Measurements from ENCODE around the gene TAF4.
"Not testable (repeated sequence)": the region's sequence is repeated elsewhere in the genome, so short reads cannot be mapped to it uniquely, and the experiment has no call there.

TAF4 gene

DNA sequence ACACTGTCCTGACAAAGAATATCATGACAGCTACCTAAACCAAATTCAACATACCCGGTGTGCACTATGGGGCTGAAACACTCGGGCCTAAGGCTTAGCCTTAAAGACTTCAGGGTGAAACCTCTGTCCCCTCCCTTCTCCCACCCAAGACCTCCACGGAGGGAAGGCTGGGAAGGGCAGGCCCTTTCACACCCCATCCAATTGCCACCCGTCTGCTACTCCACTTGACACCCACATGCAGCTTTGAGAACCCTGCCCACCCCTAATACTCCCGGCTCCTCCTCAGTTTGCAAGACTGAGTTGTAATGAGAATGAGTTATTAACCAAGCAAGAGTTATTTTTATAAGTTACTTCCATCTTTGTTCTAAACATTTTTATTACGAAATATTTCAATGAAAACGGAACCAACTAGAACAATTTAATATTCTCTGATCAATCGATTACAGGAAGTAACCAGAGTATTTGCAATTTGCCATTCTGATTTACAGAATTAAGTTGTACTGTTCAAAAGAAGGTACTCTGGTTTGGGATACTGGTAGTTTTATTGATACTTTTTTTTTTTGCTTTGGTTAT is 3.7 kb downstream of the TAF4 start:
- Histone ChIP-seq H3K4me3 (ENCODE audit: low read length) (no peak overlapping the region), H3K36me3 (ENCODE audit: control insufficient read depth, insufficient read depth, low read length) (no peaks in the 10 kb centered on the region), H3K27me3 (ENCODE audit: control insufficient read depth, insufficient read depth, low read length) (no peaks in the 10 kb centered on the region), H3K4me1 (ENCODE audit: control insufficient read depth, insufficient read depth, low read length) (peaks cover 23% of the 10 kb centered on the region), H3K9me3 (ENCODE audit: control insufficient read depth, low read length) (no peaks in the 10 kb centered on the region), H3K9ac (ENCODE audit: low read length) (no peak overlapping the region)

DNA sequence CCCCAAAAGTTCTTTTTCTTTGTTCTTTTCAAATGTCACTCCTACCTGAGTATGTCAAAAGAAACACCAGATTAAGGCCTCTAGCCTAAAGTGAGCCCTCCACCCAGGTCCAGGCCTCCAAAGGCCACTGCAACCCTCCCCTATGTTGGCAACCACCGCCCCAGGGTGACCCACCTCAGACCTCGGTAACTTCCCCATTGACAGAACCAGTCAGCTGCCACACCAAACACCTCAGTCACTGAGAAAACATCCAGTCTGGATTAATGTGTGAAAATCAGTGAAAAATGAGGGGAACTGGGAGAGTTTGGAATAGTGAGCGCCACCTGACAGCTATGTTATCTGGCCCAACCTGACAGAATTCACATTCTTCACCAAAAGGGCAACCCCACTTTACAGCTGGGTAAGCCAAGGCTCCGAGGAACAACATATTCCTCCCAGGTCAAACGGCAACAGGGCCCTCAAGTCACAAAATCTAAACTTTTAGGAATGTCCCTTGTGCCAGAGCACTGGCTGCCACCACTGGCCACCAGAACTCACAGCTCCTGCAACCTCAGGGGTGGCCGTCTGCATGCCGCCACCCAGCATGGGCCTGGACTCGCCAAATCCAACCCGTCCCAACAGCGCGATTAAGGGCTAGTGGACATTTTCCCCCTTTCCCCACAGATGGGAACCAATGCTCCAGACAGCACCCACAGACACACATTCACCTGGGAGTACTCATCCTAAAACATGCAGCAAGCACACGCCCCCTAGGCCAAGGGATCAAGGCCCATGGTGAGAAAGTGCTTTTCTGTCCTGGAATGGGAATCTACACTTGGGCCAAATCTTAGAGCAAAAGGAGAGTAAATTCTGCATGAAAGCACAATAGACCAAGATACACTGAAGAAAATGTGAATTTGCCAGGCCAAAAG is 4.8 kb downstream of the TAF4 start:
- H3K4me3 ChIP-seq (ENCODE audit: low read length), result no peak overlapping the region
- no peaks in the 10 kb centered on the region for H3K27me3 ChIP-seq (ENCODE audit: control insufficient read depth, insufficient read depth, low read length)
- H3K9me3 ChIP-seq (ENCODE audit: control insufficient read depth, low read length), result no peaks in the 10 kb centered on the region
- H3K4me1 ChIP-seq (ENCODE audit: control insufficient read depth, insufficient read depth, low read length), result peaks cover 20% of the 10 kb centered on the region
- no peak overlapping the region for H3K9ac ChIP-seq (ENCODE audit: low read length)
- H3K36me3 ChIP-seq (ENCODE audit: control insufficient read depth, insufficient read depth, low read length), result no peaks in the 10 kb centered on the region

DNA sequence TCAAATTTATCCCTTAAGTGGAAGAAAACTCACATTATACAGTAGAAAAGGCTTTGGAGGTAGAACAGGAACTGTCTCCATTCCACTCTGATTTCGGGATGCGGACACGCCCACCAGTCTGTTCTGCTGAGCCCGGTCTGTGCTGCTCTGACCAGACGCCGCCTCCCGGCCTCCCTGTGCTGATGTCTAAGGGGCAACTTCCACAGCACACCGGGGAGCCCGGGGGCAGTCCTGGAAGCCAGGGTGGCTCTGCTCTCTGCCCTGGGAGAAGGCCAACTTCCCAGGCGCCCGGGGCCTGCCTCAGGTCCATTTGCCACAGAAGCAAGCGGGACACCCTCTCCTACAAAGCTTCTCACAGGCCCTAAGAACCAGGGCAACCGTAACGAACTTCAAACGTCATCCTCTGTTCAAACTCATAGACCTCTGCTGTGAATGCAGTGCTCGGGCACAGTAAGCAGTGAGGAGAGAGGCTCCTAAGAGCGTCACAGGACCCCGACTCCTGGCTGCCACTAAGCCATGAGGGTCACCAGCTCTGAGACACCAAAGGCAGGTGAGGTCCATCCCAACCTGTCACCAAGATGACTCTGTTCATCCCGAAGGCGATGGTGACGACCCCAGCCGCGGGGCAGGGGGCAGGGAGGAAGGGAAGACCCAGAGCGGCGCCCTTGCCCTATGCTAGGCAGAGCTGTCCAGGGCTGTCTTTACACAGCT is 5.6 kb downstream of the TAF4 start:
- no peaks in the 10 kb centered on the region for H3K9me3 ChIP-seq (ENCODE audit: control insufficient read depth, low read length)
- H3K4me3 ChIP-seq (ENCODE audit: low read length), result no peak overlapping the region
- no peak overlapping the region for H3K9ac ChIP-seq (ENCODE audit: low read length)
- no peaks in the 10 kb centered on the region for H3K36me3 ChIP-seq (ENCODE audit: control insufficient read depth, insufficient read depth, low read length)
- peaks cover 20% of the 10 kb centered on the region for H3K4me1 ChIP-seq (ENCODE audit: control insufficient read depth, insufficient read depth, low read length)
- no peaks in the 10 kb centered on the region for H3K27me3 ChIP-seq (ENCODE audit: control insufficient read depth, insufficient read depth, low read length)

DNA sequence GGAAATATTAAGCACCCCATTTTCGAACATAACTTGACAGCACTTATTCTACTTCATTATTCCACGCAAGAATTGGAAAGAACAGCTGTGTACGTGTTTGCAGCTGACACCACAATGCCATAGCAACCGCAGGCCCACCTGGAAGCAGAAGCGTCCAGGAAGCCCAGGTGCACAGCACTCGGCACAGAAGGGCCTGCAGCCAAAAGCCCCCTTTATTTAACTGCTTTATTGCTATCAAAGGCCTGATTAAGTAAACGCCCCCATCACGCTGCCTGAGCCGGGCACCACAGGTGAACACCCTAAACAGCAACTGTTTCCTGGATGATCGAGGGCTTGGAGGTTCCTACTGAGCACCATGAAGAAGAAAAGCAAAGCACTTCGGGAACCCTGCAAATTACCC is 6.3 kb downstream of the TAF4 start:
- no peak overlapping the region for H3K4me3 ChIP-seq (ENCODE audit: low read length)
- no peak overlapping the region for H3K9ac ChIP-seq (ENCODE audit: low read length)
- H3K9me3 ChIP-seq (ENCODE audit: control insufficient read depth, low read length), result no peaks in the 10 kb centered on the region
- H3K27me3 ChIP-seq (ENCODE audit: control insufficient read depth, insufficient read depth, low read length), result no peaks in the 10 kb centered on the region
- H3K36me3 ChIP-seq (ENCODE audit: control insufficient read depth, insufficient read depth, low read length), result no peaks in the 10 kb centered on the region
- H3K4me1 ChIP-seq (ENCODE audit: control insufficient read depth, insufficient read depth, low read length), result peaks cover 20% of the 10 kb centered on the region

DNA sequence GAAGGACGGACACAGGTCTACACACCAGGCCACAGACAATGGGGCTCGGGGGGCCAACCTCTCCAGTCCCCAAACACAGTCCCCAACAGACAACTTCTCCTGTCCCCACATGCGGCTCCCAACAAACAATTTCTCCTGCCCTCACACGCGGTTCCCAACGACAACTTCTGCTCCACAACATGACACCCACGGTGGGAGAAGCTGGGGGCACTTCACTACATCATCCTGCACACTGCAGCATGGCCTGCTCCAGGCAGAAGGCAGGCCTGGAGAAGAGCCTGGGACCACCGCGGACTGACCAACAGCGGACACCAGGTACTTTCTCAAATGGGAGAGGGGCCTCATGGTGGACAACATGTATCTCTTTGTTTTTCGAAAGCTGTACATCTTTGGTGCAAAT is 6.7 kb downstream of the TAF4 start:
- Histone ChIP-seq H3K9me3 (ENCODE audit: control insufficient read depth, low read length) (no peaks in the 10 kb centered on the region), H3K4me1 (ENCODE audit: control insufficient read depth, insufficient read depth, low read length) (peaks cover 18% of the 10 kb centered on the region), H3K4me3 (ENCODE audit: low read length) (no peak overlapping the region), H3K27me3 (ENCODE audit: control insufficient read depth, insufficient read depth, low read length) (no peaks in the 10 kb centered on the region), H3K36me3 (ENCODE audit: control insufficient read depth, insufficient read depth, low read length) (no peaks in the 10 kb centered on the region), H3K9ac (ENCODE audit: low read length) (no peak overlapping the region)

DNA sequence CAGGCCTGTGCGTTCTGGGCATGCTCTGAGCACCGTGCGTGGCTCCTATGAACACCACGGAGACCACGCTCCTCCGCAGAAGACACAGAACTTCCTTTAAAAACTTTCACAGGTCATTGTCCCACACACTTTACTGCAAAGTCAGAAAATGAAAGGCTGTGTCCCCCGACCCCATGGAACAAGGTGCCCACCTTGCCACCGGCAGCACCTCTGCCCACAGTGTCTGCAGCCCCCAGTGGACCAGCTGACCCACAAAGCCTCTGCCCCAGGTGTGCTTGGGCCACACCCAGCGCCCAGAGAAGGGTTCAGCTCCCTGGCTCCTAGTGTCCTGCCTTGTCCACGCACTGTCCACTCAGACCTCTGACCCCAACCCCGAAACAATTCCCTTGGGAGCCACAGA is 8.7 kb downstream of the TAF4 start:
- Histone ChIP-seq H3K4me3 (ENCODE audit: low read length) (no peak overlapping the region), H3K9me3 (ENCODE audit: control insufficient read depth, low read length) (no peaks in the 10 kb centered on the region)

DNA sequence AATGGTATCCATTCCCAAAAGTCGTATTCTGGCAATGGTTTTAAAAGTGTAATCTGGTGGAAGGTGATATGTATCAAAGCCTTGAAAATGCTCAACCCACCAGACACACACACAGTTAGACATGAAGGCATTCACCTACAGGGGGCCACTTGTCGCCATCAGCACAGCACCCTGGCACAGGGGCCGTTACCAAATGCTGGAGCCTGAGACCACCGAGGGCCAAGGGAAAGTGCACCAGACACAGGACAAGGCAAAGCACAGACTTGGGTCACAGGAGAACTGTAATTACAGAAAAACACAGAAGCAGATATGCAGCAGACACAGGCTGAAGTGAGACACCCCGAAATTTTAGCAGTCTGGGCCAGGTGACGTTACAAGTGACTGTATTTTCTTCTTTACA is 9.3 kb downstream of the TAF4 start:
- Histone ChIP-seq H3K27me3 (ENCODE audit: control insufficient read depth, insufficient read depth, low read length) (no peaks in the 10 kb centered on the region), H3K4me3 (ENCODE audit: low read length) (no peak overlapping the region), H3K4me1 (ENCODE audit: control insufficient read depth, insufficient read depth, low read length) (peaks cover 7% of the 10 kb centered on the region), H3K9ac (ENCODE audit: low read length) (no peak overlapping the region), H3K36me3 (ENCODE audit: control insufficient read depth, insufficient read depth, low read length) (no peaks in the 10 kb centered on the region), H3K9me3 (ENCODE audit: control insufficient read depth, low read length) (no peaks in the 10 kb centered on the region)

More for the DNA sequence above, 8.7 kb downstream of the TAF4 start:
- H3K36me3 ChIP-seq (ENCODE audit: control insufficient read depth, insufficient read depth, low read length), result no peaks in the 10 kb centered on the region
- no peak overlapping the region for H3K9ac ChIP-seq (ENCODE audit: low read length)
- peaks cover 7% of the 10 kb centered on the region for H3K4me1 ChIP-seq (ENCODE audit: control insufficient read depth, insufficient read depth, low read length)
- no peaks in the 10 kb centered on the region for H3K27me3 ChIP-seq (ENCODE audit: control insufficient read depth, insufficient read depth, low read length)

DNA sequence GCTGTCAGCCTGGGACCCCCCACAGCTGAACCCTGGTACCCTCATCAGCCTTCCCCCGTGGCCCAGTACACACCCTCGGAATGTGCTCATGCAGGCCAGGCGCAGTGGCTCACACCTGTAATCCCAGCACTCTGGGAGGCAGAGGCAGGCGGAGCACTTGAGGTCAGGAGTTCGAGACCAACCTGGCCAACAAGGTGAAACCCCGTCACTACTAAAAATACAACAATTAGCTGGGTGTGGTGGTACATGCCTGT is 9.9 kb downstream of the TAF4 start:
- H3K4me3 ChIP-seq (ENCODE audit: low read length); H3K27me3 ChIP-seq (ENCODE audit: control insufficient read depth, insufficient read depth, low read length); H3K36me3 ChIP-seq (ENCODE audit: control insufficient read depth, insufficient read depth, low read length); H3K9me3 ChIP-seq (ENCODE audit: control insufficient read depth, low read length); H3K4me1 ChIP-seq (ENCODE audit: control insufficient read depth, insufficient read depth, low read length); H3K9ac ChIP-seq (ENCODE audit: low read length): not testable (repeated sequence)

DNA sequence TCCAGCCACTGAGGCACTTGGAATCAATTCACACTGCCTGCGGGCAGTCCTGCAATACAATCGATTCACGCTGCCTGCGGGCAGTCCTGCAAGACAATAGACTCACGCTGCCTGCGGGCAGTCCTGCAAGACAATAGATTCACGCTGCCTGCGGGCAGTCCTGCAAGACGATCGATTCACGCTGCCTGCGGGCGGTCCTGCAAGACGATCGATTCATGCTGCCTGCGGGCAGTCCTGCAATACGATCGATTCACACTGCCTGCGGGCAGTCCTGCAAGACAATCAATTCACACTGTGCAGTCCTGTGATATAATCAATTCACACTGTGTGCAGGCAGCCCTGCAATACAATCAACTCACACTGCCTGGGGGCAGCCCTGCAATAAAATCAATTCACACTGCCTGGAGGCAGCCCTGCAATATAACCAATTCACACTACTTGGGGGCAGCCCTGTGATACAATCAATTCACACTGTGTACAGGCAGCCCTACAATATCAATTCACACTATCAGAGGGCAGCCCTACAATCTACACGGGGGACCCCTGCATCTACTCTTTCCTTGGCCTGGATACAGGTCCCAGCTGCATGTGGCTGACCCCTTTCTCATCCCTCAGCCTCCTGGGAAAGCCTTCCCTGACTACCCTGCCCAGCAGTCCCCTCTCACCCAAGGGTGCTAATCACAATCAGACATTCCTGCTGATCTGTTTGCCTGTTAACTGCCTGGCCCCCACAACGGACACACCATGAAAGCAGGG is 10.4 kb downstream of the TAF4 start:
- no peak overlapping the region for H3K9ac ChIP-seq (ENCODE audit: low read length)
- H3K27me3 ChIP-seq (ENCODE audit: control insufficient read depth, insufficient read depth, low read length), result no peaks in the 10 kb centered on the region
- H3K4me1 ChIP-seq (ENCODE audit: control insufficient read depth, insufficient read depth, low read length), result peaks cover 13% of the 10 kb centered on the region
- H3K4me3 ChIP-seq (ENCODE audit: low read length), result no peak overlapping the region
- H3K9me3 ChIP-seq (ENCODE audit: control insufficient read depth, low read length), result no peaks in the 10 kb centered on the region
- H3K36me3 ChIP-seq (ENCODE audit: control insufficient read depth, insufficient read depth, low read length), result no peaks in the 10 kb centered on the region

DNA sequence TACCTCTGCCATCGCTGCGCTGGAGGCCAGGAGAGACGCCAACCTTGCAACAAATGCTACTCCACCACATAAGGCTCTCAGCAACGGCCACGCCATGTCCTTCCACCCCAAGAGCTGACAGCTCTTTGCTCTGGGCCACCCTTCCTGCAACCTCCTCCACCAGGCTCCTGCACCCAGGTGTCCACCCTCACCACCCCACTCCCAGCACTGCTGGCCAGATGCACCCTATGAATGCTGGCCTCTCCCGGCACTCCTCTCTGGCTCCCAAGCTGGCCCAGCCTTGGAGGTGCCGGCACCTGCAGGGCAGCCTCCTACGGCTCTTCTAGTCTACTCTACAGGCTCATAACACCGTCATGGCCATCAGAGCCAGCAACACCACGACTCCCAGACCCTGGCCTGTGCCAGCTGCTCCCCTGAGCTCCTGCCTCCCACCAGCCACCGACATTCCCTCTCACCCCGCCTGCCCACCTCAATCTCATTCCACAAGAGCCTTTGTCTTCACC is 11.2 kb downstream of the TAF4 start:
- Histone ChIP-seq H3K36me3 (ENCODE audit: control insufficient read depth, insufficient read depth, low read length) (no peaks in the 10 kb centered on the region), H3K4me1 (ENCODE audit: control insufficient read depth, insufficient read depth, low read length) (peaks cover 10% of the 10 kb centered on the region)

DNA sequence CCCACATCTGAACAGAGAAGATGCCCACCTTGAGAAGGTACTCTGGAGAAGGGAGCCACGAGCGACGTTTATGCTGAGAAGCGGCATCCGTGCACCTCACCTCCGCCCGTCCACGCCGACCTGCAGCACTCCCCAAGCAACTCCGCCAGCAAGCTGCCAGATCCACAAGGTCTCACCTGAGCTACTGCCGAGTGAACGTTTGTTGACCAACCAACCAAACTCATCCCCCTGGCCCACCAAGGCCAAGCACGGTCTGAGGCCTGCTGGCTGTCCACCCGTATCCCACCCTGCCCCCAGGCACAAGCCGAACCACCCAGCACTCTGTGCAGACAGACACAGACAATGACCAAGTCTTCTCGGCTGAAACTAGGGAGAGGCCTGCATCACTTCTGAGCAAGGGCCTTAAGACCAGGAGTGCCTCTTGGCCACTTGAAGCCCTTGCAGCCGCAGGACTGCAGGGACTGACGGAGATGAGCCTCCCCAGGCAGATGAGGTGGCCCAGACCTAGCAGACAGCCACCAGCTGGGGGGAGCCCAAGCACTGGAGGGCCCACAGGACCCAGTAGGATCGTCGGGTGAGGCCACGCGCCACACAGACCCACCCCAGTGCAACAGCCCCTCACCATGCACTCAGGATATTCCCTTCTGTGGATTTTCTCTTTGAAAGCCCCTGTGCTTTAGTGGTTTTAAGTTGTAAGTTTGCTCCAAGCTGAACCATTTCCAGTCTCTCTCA is 12.1 kb downstream of the TAF4 start:
- H3K4me1 ChIP-seq (ENCODE audit: control insufficient read depth, insufficient read depth, low read length), result peaks cover 8% of the 10 kb centered on the region
- no peak overlapping the region for H3K9ac ChIP-seq (ENCODE audit: low read length)
- no peaks in the 10 kb centered on the region for H3K27me3 ChIP-seq (ENCODE audit: control insufficient read depth, insufficient read depth, low read length)
- no peaks in the 10 kb centered on the region for H3K36me3 ChIP-seq (ENCODE audit: control insufficient read depth, insufficient read depth, low read length)
- H3K9me3 ChIP-seq (ENCODE audit: control insufficient read depth, low read length), result no peaks in the 10 kb centered on the region
- H3K4me3 ChIP-seq (ENCODE audit: low read length), result no peak overlapping the region

More for the DNA sequence above, 11.2 kb downstream of the TAF4 start:
- Histone ChIP-seq H3K9ac (ENCODE audit: low read length) (no peak overlapping the region), H3K9me3 (ENCODE audit: control insufficient read depth, low read length) (no peaks in the 10 kb centered on the region), H3K4me3 (ENCODE audit: low read length) (no peak overlapping the region), H3K27me3 (ENCODE audit: control insufficient read depth, insufficient read depth, low read length) (no peaks in the 10 kb centered on the region)
